HEK293T (cell line): ENCODE data around the gene GPR158.

Experiments used
- ELF4 ChIP-seq: fragments of 450-650 bp; IDR thresholded peaks from 2 replicates; pipeline ENCODE4 v1.6.1; 2017; ENCODE audit warnings: antibody characterized with exemption
- FOXA1 ChIP-seq: fragments of 450-650 bp; IDR thresholded peaks from 2 replicates; pipeline ENCODE4 v1.6.1; 2016; ENCODE audit warnings: mild to moderate bottlenecking
- FOXK2 ChIP-seq: fragments of 450-650 bp; IDR thresholded peaks from 2 replicates; pipeline ENCODE4 v1.6.1; 2016; ENCODE audit warnings: mild to moderate bottlenecking
- FOXM1 ChIP-seq: fragments of 450-650 bp; IDR thresholded peaks from 2 replicates; pipeline ENCODE4 v1.6.1; 2017; ENCODE audit warnings: mild to moderate bottlenecking, borderline replicate concordance
- L3MBTL2 ChIP-seq: fragments of 450-650 bp; conservative IDR thresholded peaks from 2 replicates; pipeline ENCODE4 v1.6.1; 2016; ENCODE audit warnings: mild to moderate bottlenecking
- LEF1 ChIP-seq: fragments of 450-650 bp; IDR thresholded peaks from 2 replicates; pipeline ENCODE4 v1.6.1; 2017; ENCODE audit warnings: mild to moderate bottlenecking, borderline replicate concordance
- NFRKB ChIP-seq: fragments of 450-650 bp; IDR thresholded peaks from 2 replicates; pipeline ENCODE4 v1.6.1; 2016; ENCODE audit warnings: mild to moderate bottlenecking, moderate library complexity
- SP1 ChIP-seq: fragments of 450-650 bp; IDR thresholded peaks from 2 replicates; pipeline ENCODE4 v1.6.1; 2017
- SUZ12 ChIP-seq: fragments of 450-650 bp; IDR thresholded peaks from 2 replicates; pipeline ENCODE4 v1.6.1; 2016; ENCODE audit warnings: mild to moderate bottlenecking
- TARDBP ChIP-seq: fragments of 450-650 bp; IDR thresholded peaks from 2 replicates; pipeline ENCODE4 v1.6.1; 2016

GRCh38 chr10:25561758-25562157 lies 387.0 kb downstream of the GPR158 start:
- TF ChIP-seq LEF1 (no peak), TARDBP (no peak), SP1 (no peak), FOXK2 (no peak), L3MBTL2 (no peak), SUZ12 (no peak), NFRKB (no peak), ELF4 (no peak), FOXA1 (no peak), FOXM1 (no peak)
